Measurements from ENCODE around the gene EVX2.

EVX2 gene

GRCh38 chr2:176093898-176094249 is 10.1 kb upstream of the EVX2 start:
- ChIA-PET POLR2A (interaction anchor here (1.1 to 6.5 kb wide), 3 partner anchors 11 to 92 kb away, joined by 3 to 117 read pairs (median 6); partner anchors contain the start of genes HOXD11 and LNPK), CTCF (interaction anchor here (0.6 to 1.0 kb wide), 5 partner anchors 8 to 1172 kb away, joined by 3 to 4 read pairs (median 3); no protein-coding TSS in a partner anchor)
- TF ChIP-seq ZNF384 (IDR thresholded peaks at IDR 0.05): no peak
- TF ChIP-seq BHLHE40 (IDR thresholded peaks at IDR 0.05; ENCODE audit: borderline replicate concordance): no peak
- TF ChIP-seq FOXK2 (IDR thresholded peaks at IDR 0.05): no peak
- TF ChIP-seq SP1 (IDR thresholded peaks at IDR 0.05): no peak
- TF ChIP-seq PKNOX1 (IDR thresholded peaks at IDR 0.05): no peak
- no peak for TF ChIP-seq LEF1 (IDR thresholded peaks at IDR 0.05; ENCODE audit: borderline replicate concordance)
- TF ChIP-seq CTBP1 (IDR thresholded peaks at IDR 0.05; ENCODE audit: borderline replicate concordance): no peak
- TF ChIP-seq NFRKB (IDR thresholded peaks at IDR 0.05): no peak
- TF ChIP-seq L3MBTL2 (conservative IDR thresholded peaks at IDR 0.05): no peak
- no peak for DNase-seq (ENCODE audit: extremely low spot score)

GRCh38 chr2:176093145-176093897 is 9.6 kb upstream of the EVX2 start:
- CTCF ChIA-PET: interaction anchor here (0.6 to 1.0 kb wide), 5 partner anchors 8 to 1173 kb away, joined by 3 to 4 read pairs (median 3); no protein-coding TSS in a partner anchor
- POLR2A ChIA-PET: interaction anchor here (0.8 to 6.5 kb wide), 5 partner anchors 11 to 92 kb away, joined by 3 to 117 read pairs (median 4); partner anchors contain the start of genes HOXD11 and LNPK
- TF ChIP-seq L3MBTL2 (conservative IDR thresholded peaks at IDR 0.05): peak; percentile 94
- no peak for TF ChIP-seq SUZ12 (IDR thresholded peaks at IDR 0.05)
- DNase-seq (ENCODE audit: extremely low spot score): no peak

- TF ChIP-seq NFRKB (IDR thresholded peaks at IDR 0.05): no peak
- peak; percentile 94 for TF ChIP-seq FOXM1 (IDR thresholded peaks at IDR 0.05; ENCODE audit: borderline replicate concordance)
- peak; percentile 74 for TF ChIP-seq L3MBTL2 (conservative IDR thresholded peaks at IDR 0.05)
- no peak for TF ChIP-seq ELF4 (IDR thresholded peaks at IDR 0.05)
- TF ChIP-seq ARNT (IDR thresholded peaks at IDR 0.05): no peak
- TF ChIP-seq LEF1 (IDR thresholded peaks at IDR 0.05; ENCODE audit: borderline replicate concordance): 0 out of 2 replicates have a peak, but pooled peaks have one; percentile 56
- TF ChIP-seq ZNF384 (IDR thresholded peaks at IDR 0.05): no peak
- no peak for TF ChIP-seq SUZ12 (IDR thresholded peaks at IDR 0.05)
- ChIA-PET POLR2A (interaction anchor here (0.5 to 6.5 kb wide), 5 partner anchors 12 to 739 kb away, joined by 3 to 117 read pairs (median 3); partner anchors contain the start of gene HOXD11), CTCF (interaction anchor here (0.6 to 1.0 kb wide), 2 partner anchors 12 to 772 kb away, joined by 4 to 5 read pairs; no protein-coding TSS in a partner anchor)
- peak; percentile 87 for DNase-seq (ENCODE audit: extremely low spot score)
These were observed 8.7 kb upstream of the EVX2 start, which contains the start of gene HOXD13 for GRCh38 chr2:176092270-176093144. Gene HOXD13 (plus strand): TSS chr2:176092721. CDS start chr2:176092891, 170 bp downstream.

- ChIA-PET POLR2A (interaction anchor here (0.5 to 6.5 kb wide), 4 partner anchors 12 to 738 kb away, joined by 3 to 117 read pairs (median 4); partner anchors contain the start of gene HOXD11), CTCF (interaction anchor here (0.6 to 1.0 kb wide), 2 partner anchors 13 to 771 kb away, joined by 4 to 5 read pairs; no protein-coding TSS in a partner anchor)
- DNase-seq (ENCODE audit: extremely low spot score): no peak
- TF ChIP-seq ELF4 (IDR thresholded peaks at IDR 0.05): no peak
- no peak for TF ChIP-seq SUZ12 (IDR thresholded peaks at IDR 0.05)
- TF ChIP-seq HDGF (IDR thresholded peaks at IDR 0.05; ENCODE audit: borderline replicate concordance): no peak
- no peak for TF ChIP-seq ZNF384 (IDR thresholded peaks at IDR 0.05)
- TF ChIP-seq BHLHE40 (IDR thresholded peaks at IDR 0.05; ENCODE audit: borderline replicate concordance): no peak
- TF ChIP-seq CTBP1 (IDR thresholded peaks at IDR 0.05; ENCODE audit: borderline replicate concordance): no peak
- TF ChIP-seq NFRKB (IDR thresholded peaks at IDR 0.05): no peak
- TF ChIP-seq SP1 (IDR thresholded peaks at IDR 0.05): no peak
- no peak for TF ChIP-seq PKNOX1 (IDR thresholded peaks at IDR 0.05)
- no peak for TF ChIP-seq L3MBTL2 (conservative IDR thresholded peaks at IDR 0.05)
- no peak for TF ChIP-seq TARDBP (IDR thresholded peaks at IDR 0.05)
- no peak for TF ChIP-seq FOXM1 (IDR thresholded peaks at IDR 0.05; ENCODE audit: borderline replicate concordance)
- no peak for TF ChIP-seq FOXA1 (IDR thresholded peaks at IDR 0.05)
- TF ChIP-seq FOXK2 (IDR thresholded peaks at IDR 0.05): no peak
- TF ChIP-seq ARNT (IDR thresholded peaks at IDR 0.05): no peak
- TF ChIP-seq LEF1 (IDR thresholded peaks at IDR 0.05; ENCODE audit: borderline replicate concordance): no peak
These were observed 7.8 kb upstream of the EVX2 start for GRCh38 chr2:176091329-176092258.

GRCh38 chr2:176090862-176091261 is 7.1 kb upstream of the EVX2 start:
- ChIA-PET CTCF (no interaction called here), POLR2A (no interaction called here)
- no peak for TF ChIP-seq LEF1 (IDR thresholded peaks at IDR 0.05; ENCODE audit: borderline replicate concordance)
- TF ChIP-seq BHLHE40 (IDR thresholded peaks at IDR 0.05; ENCODE audit: borderline replicate concordance): no peak
- TF ChIP-seq HDGF (IDR thresholded peaks at IDR 0.05; ENCODE audit: borderline replicate concordance): no peak
- TF ChIP-seq NFRKB (IDR thresholded peaks at IDR 0.05): no peak
- TF ChIP-seq FOXM1 (IDR thresholded peaks at IDR 0.05; ENCODE audit: borderline replicate concordance): no peak
- TF ChIP-seq ELF4 (IDR thresholded peaks at IDR 0.05): no peak
- no peak for TF ChIP-seq L3MBTL2 (conservative IDR thresholded peaks at IDR 0.05)
- DNase-seq (ENCODE audit: extremely low spot score): no peak

All from HEK293T (cell line).